ENCODE measurements around the gene SLC13A1.

- TF ChIP-seq TAF1 (IDR thresholded peaks at IDR 0.05; ENCODE audit: borderline replicate concordance, low read depth, low read length) (no peak), POLR2A (IDR thresholded peaks at IDR 0.05; ENCODE audit: low read depth, low read length) (no peak)
These were observed 48.3 kb downstream of the SLC13A1 start for GRCh38 chr7:123151443-123151842.
